Measurements from ENCODE around the gene PLAAT1.

PLAAT1 gene

DNA sequence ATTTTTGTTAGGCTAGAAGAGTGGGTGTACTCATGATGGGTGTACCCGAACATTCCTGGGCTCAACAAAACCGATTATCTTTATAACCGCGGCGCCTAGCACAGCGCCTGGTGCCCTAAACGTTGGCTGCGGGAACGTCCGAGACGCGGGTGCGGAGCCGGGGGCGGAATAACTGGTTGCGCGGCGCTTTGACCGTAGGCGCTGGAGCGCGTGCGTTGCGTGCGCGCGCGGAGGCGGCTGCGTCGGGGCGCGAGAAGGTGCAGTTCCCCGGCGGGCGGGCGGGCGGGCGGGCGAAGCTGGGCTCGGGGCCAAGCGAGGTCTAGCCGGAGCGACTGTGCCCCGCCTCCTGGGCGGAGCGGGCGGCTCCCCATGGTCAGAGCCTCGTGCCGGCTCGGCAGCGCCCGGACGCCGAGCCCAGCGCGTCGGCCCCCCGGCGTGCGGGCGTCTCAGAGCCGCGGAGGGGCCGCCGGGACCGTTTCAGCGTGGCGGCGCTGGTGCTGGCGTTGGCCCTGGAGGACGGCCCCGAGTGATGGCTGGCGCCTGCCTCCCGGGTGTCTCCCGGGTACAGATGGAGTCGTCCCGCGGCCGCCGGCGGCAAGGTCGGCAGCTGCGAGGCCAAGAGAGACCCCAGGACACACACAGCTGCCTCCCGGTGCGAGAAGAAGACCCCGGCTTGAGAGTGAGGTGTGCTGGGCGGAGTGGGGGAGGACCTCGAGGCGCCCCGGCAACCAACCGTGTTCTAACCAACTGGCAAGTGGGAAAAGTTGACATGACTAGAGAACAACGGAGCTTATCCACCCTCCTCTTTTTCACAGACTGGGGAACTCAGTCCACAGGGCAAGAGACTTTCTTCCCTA, at the start of gene PLAAT1:
Gene PLAAT1, plus strand, starts transcription at position 373 of the 857 bp plus-strand sequence. CDS start 14,429 bp downstream, outside the sequence.
- H3K27me3 ChIP-seq (ENCODE audit: control insufficient read depth, insufficient read depth, low read length) = peaks cover 20% of the 10 kb centered on the region
- H3K36me3 ChIP-seq (ENCODE audit: control insufficient read depth, insufficient read depth, low read length) = no peaks in the 10 kb centered on the region
- no peak within 1 kb of the TSS for H3K27ac ChIP-seq (ENCODE audit: low read depth, low read length)
- peak within 1 kb of the TSS; percentile 82 for H3K4me3 ChIP-seq (ENCODE audit: low read depth, low read length)
- peaks cover 3% of the 10 kb centered on the region; the same call in 1 of the 2 replicates for H3K4me1 ChIP-seq (ENCODE audit: control insufficient read depth, insufficient read depth, low read length)
- H3K9ac ChIP-seq (ENCODE audit: low read depth, low read length) = peak within 1 kb of the TSS; percentile 72
- H3K9me3 ChIP-seq (ENCODE audit: control insufficient read depth, insufficient read depth, low read length) = no peaks in the 10 kb centered on the region

DNA sequence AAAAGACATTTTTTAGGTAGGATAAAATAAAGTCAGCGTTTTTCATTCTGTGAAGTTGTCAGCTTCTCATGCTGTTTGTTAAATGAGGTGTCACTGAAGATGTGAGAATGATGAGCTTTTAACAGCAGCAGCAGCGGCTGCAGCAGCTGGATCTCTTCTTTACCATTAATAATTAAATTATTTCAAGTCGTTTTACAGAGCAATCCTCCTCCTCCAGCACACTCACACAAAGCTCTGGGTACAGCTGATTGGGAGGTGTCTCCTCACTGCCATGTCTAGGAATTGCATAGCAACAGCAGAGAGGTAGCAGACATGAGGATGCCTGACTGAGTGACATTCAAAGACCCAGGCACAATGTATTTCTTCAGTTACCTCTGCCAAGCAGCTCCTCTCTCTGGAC, 46.7 kb upstream of the PLAAT1 start:
- H3K9ac ChIP-seq (ENCODE audit: low read depth, low read length) = no peak overlapping the region
- H3K27ac ChIP-seq (ENCODE audit: low read depth, low read length) = no peak overlapping the region
- H3K27me3 ChIP-seq (ENCODE audit: control insufficient read depth, insufficient read depth, low read length) = no peaks in the 10 kb centered on the region
- no peaks in the 10 kb centered on the region for H3K9me3 ChIP-seq (ENCODE audit: control insufficient read depth, insufficient read depth, low read length)
- no peaks in the 10 kb centered on the region for H3K36me3 ChIP-seq (ENCODE audit: control insufficient read depth, insufficient read depth, low read length)
- no peaks in the 10 kb centered on the region for H3K4me1 ChIP-seq (ENCODE audit: control insufficient read depth, insufficient read depth, low read length)
- no peak overlapping the region for H3K4me3 ChIP-seq (ENCODE audit: low read depth, low read length)

DNA sequence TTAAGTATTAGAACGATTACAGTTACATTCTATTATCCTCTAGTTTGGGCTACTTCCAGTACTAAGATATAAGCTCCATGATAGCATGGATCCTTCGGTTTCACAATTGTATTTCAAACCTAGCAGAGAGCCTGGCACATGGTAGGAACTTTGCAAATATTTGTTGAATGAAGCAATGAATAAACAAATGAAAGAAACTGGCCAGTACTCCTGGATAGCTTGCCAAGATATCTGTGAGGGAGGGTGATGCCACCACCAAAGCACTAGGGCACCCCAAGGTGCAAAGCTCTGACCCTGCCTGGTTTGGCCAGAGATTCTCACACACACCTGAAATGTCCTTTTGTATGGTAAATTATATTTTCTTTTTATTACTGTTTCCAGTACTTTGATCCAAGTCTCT, 44.3 kb upstream of the PLAAT1 start:
- H3K27ac ChIP-seq (ENCODE audit: low read depth, low read length) = no peak overlapping the region
- no peak overlapping the region for H3K9ac ChIP-seq (ENCODE audit: low read depth, low read length)
- no peak overlapping the region for H3K4me3 ChIP-seq (ENCODE audit: low read depth, low read length)
- no peaks in the 10 kb centered on the region for H3K27me3 ChIP-seq (ENCODE audit: control insufficient read depth, insufficient read depth, low read length)
- no peaks in the 10 kb centered on the region for H3K36me3 ChIP-seq (ENCODE audit: control insufficient read depth, insufficient read depth, low read length)
- no peaks in the 10 kb centered on the region for H3K4me1 ChIP-seq (ENCODE audit: control insufficient read depth, insufficient read depth, low read length)
- no peaks in the 10 kb centered on the region for H3K9me3 ChIP-seq (ENCODE audit: control insufficient read depth, insufficient read depth, low read length)

DNA sequence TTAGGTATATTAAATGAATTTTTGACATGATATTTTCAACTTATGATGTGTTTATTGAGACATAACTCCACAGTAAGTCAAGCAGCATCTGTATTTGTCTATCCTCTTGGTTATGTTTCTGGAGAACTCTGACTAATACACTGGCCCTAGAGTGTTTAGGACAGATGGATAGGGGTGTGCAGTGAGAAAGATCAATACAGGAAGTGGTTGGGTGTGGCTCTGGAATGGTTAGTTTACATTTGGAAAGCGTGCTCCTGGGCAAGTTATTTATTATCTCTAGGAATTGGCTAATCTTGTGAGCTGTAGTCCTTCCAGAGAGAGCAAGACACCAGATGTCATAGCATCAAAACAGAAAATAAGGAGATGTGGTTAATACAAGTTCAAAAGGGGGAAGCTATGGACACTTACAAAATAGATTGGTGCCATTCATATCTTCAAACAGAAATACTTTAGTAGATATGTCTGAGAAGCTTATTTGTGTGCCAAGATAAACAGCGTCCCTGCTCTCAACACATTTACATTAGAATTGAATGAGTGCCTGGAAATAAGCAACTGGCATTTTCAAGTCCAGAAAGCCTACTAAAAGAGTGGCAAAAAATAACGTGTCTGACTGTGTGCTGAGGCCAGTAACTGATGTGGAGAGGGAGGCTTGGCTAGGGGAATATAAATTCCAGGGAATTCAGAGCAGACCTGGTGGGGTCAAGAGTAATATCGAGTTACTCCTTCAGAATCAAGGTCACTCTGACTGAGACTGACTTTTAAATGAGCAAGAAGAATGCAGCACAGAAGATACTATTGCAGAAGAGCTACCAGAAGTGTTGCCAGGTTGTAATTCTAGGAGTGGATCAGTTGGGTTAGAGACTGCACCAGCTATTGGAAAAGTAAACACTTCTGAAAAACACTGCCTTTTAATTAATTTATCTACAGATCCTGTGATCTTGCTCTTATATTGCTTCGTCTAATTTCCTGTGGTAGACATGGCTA, 33.4 kb upstream of the PLAAT1 start:
- Histone ChIP-seq H3K9me3 (ENCODE audit: control insufficient read depth, insufficient read depth, low read length) (no peaks in the 10 kb centered on the region), H3K27ac (ENCODE audit: low read depth, low read length) (no peak overlapping the region), H3K27me3 (ENCODE audit: control insufficient read depth, insufficient read depth, low read length) (no peaks in the 10 kb centered on the region), H3K36me3 (ENCODE audit: control insufficient read depth, insufficient read depth, low read length) (no peaks in the 10 kb centered on the region), H3K4me3 (ENCODE audit: low read depth, low read length) (no peak overlapping the region), H3K9ac (ENCODE audit: low read depth, low read length) (no peak overlapping the region), H3K4me1 (ENCODE audit: control insufficient read depth, insufficient read depth, low read length) (peaks cover 6% of the 10 kb centered on the region; the same call in 1 of the 2 replicates)

DNA sequence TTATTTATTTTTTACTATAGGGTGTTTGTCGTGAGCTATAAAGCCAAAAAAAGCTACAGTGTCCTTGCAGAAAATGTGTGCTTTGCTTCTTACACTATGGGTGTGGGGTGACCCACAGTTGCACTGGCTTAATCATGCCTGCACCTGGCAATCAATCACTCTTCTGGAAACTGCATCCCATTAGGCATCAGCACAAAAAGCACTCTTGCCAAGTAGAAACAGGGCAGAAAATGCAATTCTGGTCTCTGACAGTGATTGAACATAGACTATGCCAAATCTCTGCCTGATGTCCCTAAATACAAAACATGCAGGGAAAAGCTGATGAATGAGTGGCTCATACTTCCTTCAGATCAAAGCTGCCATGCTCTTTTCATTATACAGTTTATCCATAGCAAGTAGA, 30.4 kb upstream of the PLAAT1 start:
- Histone ChIP-seq H3K36me3 (ENCODE audit: control insufficient read depth, insufficient read depth, low read length) (no peaks in the 10 kb centered on the region), H3K27me3 (ENCODE audit: control insufficient read depth, insufficient read depth, low read length) (no peaks in the 10 kb centered on the region), H3K27ac (ENCODE audit: low read depth, low read length) (no peak overlapping the region), H3K9me3 (ENCODE audit: control insufficient read depth, insufficient read depth, low read length) (no peaks in the 10 kb centered on the region), H3K4me1 (ENCODE audit: control insufficient read depth, insufficient read depth, low read length) (peaks cover 6% of the 10 kb centered on the region; the same call in 1 of the 2 replicates), H3K4me3 (ENCODE audit: low read depth, low read length) (no peak overlapping the region), H3K9ac (ENCODE audit: low read depth, low read length) (no peak overlapping the region)

DNA sequence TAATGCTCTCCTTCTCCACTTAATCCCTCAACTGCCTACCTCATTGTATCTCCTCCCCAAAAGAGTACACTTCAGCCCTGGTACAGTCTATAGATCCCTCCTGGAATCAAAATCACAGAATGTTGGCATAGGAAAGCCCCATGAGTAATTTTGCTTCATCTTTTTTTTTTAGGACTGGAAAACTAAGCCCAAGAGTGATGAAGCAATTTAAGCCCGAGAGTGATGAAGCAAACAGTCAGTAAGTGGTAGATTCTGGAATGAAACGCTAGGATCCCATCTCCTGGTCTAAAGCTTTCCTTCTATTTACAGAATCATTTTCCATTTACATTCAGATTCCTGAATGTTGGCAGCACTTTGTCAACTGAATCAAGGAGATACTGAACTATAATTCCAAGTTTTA, 29.8 kb upstream of the PLAAT1 start:
- Histone ChIP-seq H3K4me3 (ENCODE audit: low read depth, low read length) (no peak overlapping the region), H3K9ac (ENCODE audit: low read depth, low read length) (no peak overlapping the region), H3K9me3 (ENCODE audit: control insufficient read depth, insufficient read depth, low read length) (no peaks in the 10 kb centered on the region), H3K36me3 (ENCODE audit: control insufficient read depth, insufficient read depth, low read length) (no peaks in the 10 kb centered on the region), H3K4me1 (ENCODE audit: control insufficient read depth, insufficient read depth, low read length) (peaks cover 6% of the 10 kb centered on the region; the same call in 1 of the 2 replicates), H3K27ac (ENCODE audit: low read depth, low read length) (no peak overlapping the region), H3K27me3 (ENCODE audit: control insufficient read depth, insufficient read depth, low read length) (no peaks in the 10 kb centered on the region)

DNA sequence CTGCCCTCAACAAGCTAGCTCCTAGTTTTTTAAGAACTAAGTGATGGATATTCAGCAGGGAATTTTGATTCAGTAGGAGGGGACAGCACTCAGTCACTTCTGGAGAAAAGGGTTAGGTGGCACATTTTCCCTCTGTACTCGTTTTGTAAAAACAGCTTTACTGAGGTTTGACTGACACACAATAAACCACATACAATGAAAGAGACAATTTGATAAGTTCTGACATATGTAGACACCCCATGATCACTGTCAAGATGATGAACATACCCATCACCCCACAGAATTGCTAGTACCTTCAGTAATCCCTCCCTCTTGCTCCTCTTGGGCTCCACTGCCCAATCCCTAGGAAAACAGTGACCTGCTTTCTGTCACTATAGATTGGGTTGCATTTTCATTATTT, 29.0 kb upstream of the PLAAT1 start:
- no peak overlapping the region for H3K4me3 ChIP-seq (ENCODE audit: low read depth, low read length)
- no peak overlapping the region for H3K27ac ChIP-seq (ENCODE audit: low read depth, low read length)
- H3K4me1 ChIP-seq (ENCODE audit: control insufficient read depth, insufficient read depth, low read length) = peaks cover 6% of the 10 kb centered on the region; the same call in 1 of the 2 replicates
- no peaks in the 10 kb centered on the region for H3K36me3 ChIP-seq (ENCODE audit: control insufficient read depth, insufficient read depth, low read length)
- H3K9ac ChIP-seq (ENCODE audit: low read depth, low read length) = no peak overlapping the region
- H3K9me3 ChIP-seq (ENCODE audit: control insufficient read depth, insufficient read depth, low read length) = no peaks in the 10 kb centered on the region
- H3K27me3 ChIP-seq (ENCODE audit: control insufficient read depth, insufficient read depth, low read length) = no peaks in the 10 kb centered on the region

DNA sequence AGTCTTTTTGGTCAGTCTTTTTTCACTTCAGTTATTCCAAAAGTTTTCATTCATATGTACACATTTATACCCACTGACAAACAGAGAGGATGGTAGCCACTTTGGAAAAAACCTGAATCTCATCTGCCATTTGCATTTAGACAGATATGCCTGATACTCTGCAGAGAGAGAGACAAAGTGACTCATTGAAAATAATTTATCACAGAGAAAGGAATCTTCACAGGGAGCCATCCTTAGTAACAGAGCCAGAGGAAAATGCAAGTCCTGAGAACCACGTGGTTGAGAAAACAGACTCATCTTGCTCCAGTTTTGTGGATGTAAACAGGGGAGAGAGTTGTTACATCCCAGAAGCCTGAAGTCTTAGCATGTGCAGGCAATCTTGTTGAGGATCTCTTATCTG, 28.2 kb upstream of the PLAAT1 start:
- Histone ChIP-seq H3K4me3 (ENCODE audit: low read depth, low read length) (no peak overlapping the region), H3K9ac (ENCODE audit: low read depth, low read length) (no peak overlapping the region), H3K27ac (ENCODE audit: low read depth, low read length) (no peak overlapping the region), H3K4me1 (ENCODE audit: control insufficient read depth, insufficient read depth, low read length) (peaks cover under 1% of the 10 kb centered on the region; the same call in 1 of the 2 replicates), H3K36me3 (ENCODE audit: control insufficient read depth, insufficient read depth, low read length) (no peaks in the 10 kb centered on the region), H3K9me3 (ENCODE audit: control insufficient read depth, insufficient read depth, low read length) (no peaks in the 10 kb centered on the region), H3K27me3 (ENCODE audit: control insufficient read depth, insufficient read depth, low read length) (no peaks in the 10 kb centered on the region)

DNA sequence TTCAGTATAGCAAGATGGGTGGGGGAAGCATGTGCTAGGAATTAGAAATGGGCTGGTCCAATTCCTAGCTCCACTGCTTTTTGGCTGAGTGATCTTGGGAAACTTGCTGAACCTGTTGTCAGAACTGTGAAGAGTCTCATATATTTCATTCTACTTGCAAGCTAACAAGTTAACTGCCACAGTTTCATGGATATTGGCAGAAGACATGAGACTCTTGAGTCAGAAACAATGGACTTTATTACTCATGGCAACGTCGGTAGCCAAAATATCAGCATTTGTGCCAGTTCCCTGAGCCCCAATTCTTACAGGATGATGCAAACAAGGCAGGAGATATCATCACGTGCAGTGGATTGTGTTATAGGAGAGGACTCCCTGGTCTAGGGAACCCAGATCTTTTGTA, 26.6 kb upstream of the PLAAT1 start:
- no peaks in the 10 kb centered on the region for H3K27me3 ChIP-seq (ENCODE audit: control insufficient read depth, insufficient read depth, low read length)
- H3K9me3 ChIP-seq (ENCODE audit: control insufficient read depth, insufficient read depth, low read length) = no peaks in the 10 kb centered on the region
- H3K9ac ChIP-seq (ENCODE audit: low read depth, low read length) = no peak overlapping the region
- no peak overlapping the region for H3K27ac ChIP-seq (ENCODE audit: low read depth, low read length)
- no peak overlapping the region for H3K4me3 ChIP-seq (ENCODE audit: low read depth, low read length)
- no peaks in the 10 kb centered on the region for H3K36me3 ChIP-seq (ENCODE audit: control insufficient read depth, insufficient read depth, low read length)
- H3K4me1 ChIP-seq (ENCODE audit: control insufficient read depth, insufficient read depth, low read length) = no peaks in the 10 kb centered on the region

DNA sequence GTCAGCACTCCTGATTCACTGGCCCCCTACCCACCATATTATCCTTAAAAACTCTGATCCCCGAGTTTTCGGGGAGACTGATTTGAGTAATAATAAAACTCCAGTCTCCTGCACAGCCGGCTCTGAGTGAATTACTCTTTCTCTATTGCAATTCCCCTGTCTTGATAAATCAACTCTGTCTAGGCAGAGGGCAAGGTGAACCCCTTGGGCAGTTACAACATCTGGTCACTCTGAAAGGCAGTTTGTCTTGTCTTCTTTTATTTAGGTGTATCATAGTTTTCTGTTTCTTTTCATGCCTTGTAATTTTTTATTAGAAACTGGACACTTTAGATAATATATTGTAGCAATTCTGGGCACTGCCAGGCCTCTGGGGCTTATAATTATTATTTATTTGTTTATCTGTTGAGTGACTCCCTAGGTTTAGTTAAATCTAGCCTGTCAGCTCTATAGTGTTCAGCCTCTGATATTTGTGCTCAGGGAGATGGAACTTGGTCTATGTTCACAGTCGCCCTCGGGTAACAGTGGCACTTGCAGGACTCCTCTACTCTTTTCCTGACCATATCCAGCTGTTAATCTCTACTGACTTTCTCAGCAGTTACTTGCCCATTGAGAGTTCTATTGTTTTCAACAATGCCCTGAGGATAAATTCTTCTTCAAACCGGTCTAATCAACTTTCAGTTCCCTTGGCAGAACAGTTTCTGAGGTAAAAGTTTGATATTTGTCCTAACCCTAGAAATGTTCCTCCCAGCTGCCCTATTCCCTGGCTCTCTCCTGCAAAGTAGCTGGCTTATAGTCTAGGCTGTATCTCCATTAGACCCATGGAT, 15.5 kb upstream of the PLAAT1 start:
- H3K9me3 ChIP-seq (ENCODE audit: control insufficient read depth, insufficient read depth, low read length) = no peaks in the 10 kb centered on the region
- no peaks in the 10 kb centered on the region for H3K36me3 ChIP-seq (ENCODE audit: control insufficient read depth, insufficient read depth, low read length)
- H3K4me3 ChIP-seq (ENCODE audit: low read depth, low read length) = no peak overlapping the region
- no peaks in the 10 kb centered on the region for H3K27me3 ChIP-seq (ENCODE audit: control insufficient read depth, insufficient read depth, low read length)
- H3K27ac ChIP-seq (ENCODE audit: low read depth, low read length) = no peak overlapping the region
- H3K9ac ChIP-seq (ENCODE audit: low read depth, low read length) = no peak overlapping the region
- peaks cover 54% of the 10 kb centered on the region for H3K4me1 ChIP-seq (ENCODE audit: control insufficient read depth, insufficient read depth, low read length)

Measured in HUES48 (cell line).